IMR-90 (cell line): ENCODE data around the gene GMEB2. TPM values are rescaled to one million over a fixed set of nuclear protein-coding genes. Genes with fewer than 3 reads are reported as not detected.

Source experiments
- ATAC-seq: fragments of 200-7000 bp; cut with Tn5 transposase; 2 replicates; pipeline ENCODE4 v1.9.1; 2020; ENCODE audit warnings: low read depth, mild to moderate bottlenecking, moderate library complexity
- BruUV-seq: library from RNA; stranded (reverse); fragments of 400-500 nt; replicated peaks from 2 replicates; lab custom pipeline; 2021; lab: Mats Ljungman, UMichigan
- CTCF ChIA-PET: fragments of 300-600 bp; formaldehyde crosslinking; extraction: SDS; loops from one replicate; lab custom pipeline; 2021; ENCODE audit warnings: antibody characterized with exemption; lab: Yijun Ruan, JAX
- POLR2A ChIA-PET: fragments of 300-600 bp; sonication (Branson Sonifier 250); formaldehyde crosslinking; loops from one replicate; lab custom pipeline; 2022; ENCODE audit warnings: antibody characterized with exemption; ENCODE audit not compliant: unreplicated experiment; lab: Charles Lee
- DNase-seq: peaks from one replicate; pipeline ENCODE4 v3.0.0; 2013
- H2AFZ ChIP-seq: replicated peaks from 2 replicates; pipeline ENCODE3; 2013; ENCODE audit warnings: low read length, mild to moderate bottlenecking; ENCODE audit not compliant: poor library complexity
- H2AK5ac ChIP-seq: 2 replicates; pipeline ENCODE4 v1.6.1; 2013; ENCODE audit warnings: low read depth, low read length, inconsistent platforms
- H2AK9ac ChIP-seq: replicated peaks from 2 replicates; pipeline ENCODE3; 2013; ENCODE audit warnings: mild to moderate bottlenecking, low read depth, low read length, moderate library complexity; ENCODE audit not compliant: poor library complexity
- H2BK120ac ChIP-seq: 2 replicates; pipeline ENCODE4 v1.6.1; 2013; ENCODE audit warnings: low read depth, low read length, inconsistent platforms
- H2BK15ac ChIP-seq: 3 replicates; pipeline ENCODE4 v1.6.1; 2013; ENCODE audit warnings: low read depth, low read length, inconsistent platforms
- H2BK20ac ChIP-seq: 2 replicates; pipeline ENCODE4 v1.6.1; 2013; ENCODE audit warnings: low read depth, mild to moderate bottlenecking, inconsistent platforms, low read length, moderate library complexity
- H2BK5ac ChIP-seq: 2 replicates; pipeline ENCODE4 v1.6.1; 2013; ENCODE audit warnings: mild to moderate bottlenecking, low read depth, low read length, inconsistent platforms; ENCODE audit not compliant: poor library complexity, severe bottlenecking
- H3K14ac ChIP-seq: replicated peaks from 2 replicates; pipeline ENCODE4 v1.6.1; 2013; ENCODE audit warnings: low read depth, low read length, inconsistent platforms
- H3K18ac ChIP-seq: 2 replicates; pipeline ENCODE4 v1.6.1; 2013; ENCODE audit warnings: low read depth, low read length, control low read depth
- H3K23ac ChIP-seq: 2 replicates; pipeline ENCODE4 v1.6.1; 2013; ENCODE audit warnings: low read depth, low read length, inconsistent platforms
- H3K27ac ChIP-seq: 2 replicates; pipeline ENCODE4 v1.5.1; 2013; ENCODE audit warnings: mild to moderate bottlenecking, control low read depth, low read length; ENCODE audit not compliant: insufficient read depth
- H3K27me3 ChIP-seq: 2 replicates; pipeline ENCODE4 v1.6.1; 2013; ENCODE audit warnings: low read length; ENCODE audit not compliant: control insufficient read depth, insufficient read depth
- H3K36me3 ChIP-seq: 2 replicates; pipeline ENCODE4 v1.6.1; 2013; ENCODE audit warnings: low read length, mixed read lengths; ENCODE audit not compliant: control insufficient read depth, insufficient read depth
- H3K4ac ChIP-seq: 2 replicates; pipeline ENCODE4 v1.6.1; 2013; ENCODE audit warnings: low read depth, low read length, inconsistent platforms
- H3K4me1 ChIP-seq: 2 replicates; pipeline ENCODE4 v1.6.1; 2013; ENCODE audit warnings: low read length, mixed read lengths; ENCODE audit not compliant: control insufficient read depth, insufficient read depth
- H3K4me2 ChIP-seq: 2 replicates; pipeline ENCODE4 v1.6.1; 2013; ENCODE audit warnings: low read depth, mild to moderate bottlenecking, control low read depth, low read length, moderate library complexity
- H3K4me3 ChIP-seq: 2 replicates; pipeline ENCODE4 v1.5.1; 2013; ENCODE audit warnings: low read depth, mild to moderate bottlenecking, control low read depth, low read length, moderate library complexity; ENCODE audit not compliant: insufficient read depth
- H3K56ac ChIP-seq: 2 replicates; pipeline ENCODE4 v1.6.1; 2013; ENCODE audit warnings: low read length, inconsistent platforms; ENCODE audit not compliant: insufficient read depth; ENCODE audit errors: extremely low read depth
- H3K79me1 ChIP-seq, 2 experiments: 2 replicates each; pipeline ENCODE4 v1.6.1; 2013; ENCODE audit warnings: low read length in 2 of 2, inconsistent platforms in 1 of 2, low read depth in 1 of 2
- H3K9ac ChIP-seq: 2 replicates; pipeline ENCODE4 v1.6.1; 2013; ENCODE audit warnings: low read depth, low read length, control low read depth
- H3K9me1 ChIP-seq: 2 replicates; pipeline ENCODE4 v1.6.1; 2013; ENCODE audit warnings: low read length, inconsistent platforms; ENCODE audit not compliant: insufficient read depth
- H3K9me3 ChIP-seq: 2 replicates; pipeline ENCODE4 v1.6.1; 2013; ENCODE audit warnings: low read length; ENCODE audit not compliant: control insufficient read depth, insufficient read depth
- H4K20me1 ChIP-seq: 2 replicates; pipeline ENCODE4 v1.6.1; 2013; ENCODE audit warnings: low read length, inconsistent platforms; ENCODE audit not compliant: insufficient read depth
- H4K5ac ChIP-seq: 2 replicates; pipeline ENCODE4 v1.6.1; 2013; ENCODE audit warnings: mild to moderate bottlenecking, low read depth, low read length, control low read depth
- H4K8ac ChIP-seq, 2 experiments: 2 replicates each; pipeline ENCODE4 v1.6.1; 2013; ENCODE audit warnings: low read depth in 2 of 2, low read length in 2 of 2, control low read depth in 1 of 2, inconsistent platforms in 1 of 2
- H4K91ac ChIP-seq: 2 replicates; pipeline ENCODE4 v1.6.1; 2013; ENCODE audit warnings: low read depth, low read length, inconsistent platforms; ENCODE audit not compliant: insufficient read depth
- MXI1 ChIP-seq: IDR thresholded peaks from 2 replicates; pipeline ENCODE4 v1.6.1; 2012; ENCODE audit warnings: low read depth, mild to moderate bottlenecking, low read length, moderate library complexity, borderline replicate concordance
- NFE2L2 ChIP-seq: fragments of 150-350 bp; IDR thresholded peaks from 2 replicates; pipeline ENCODE4 v1.6.1; 2016; ENCODE audit warnings: low read depth, mild to moderate bottlenecking, low read length
- WGBS, 2 experiments: methylation state at CpG; one replicate each; pipeline versions ENCODE4 v1.1.5 to v1.1.7; 2013; ENCODE audit warnings: missing lambda C conversion rate in 2 of 2; ENCODE audit not compliant: insufficient read length in 1 of 2; ENCODE audit errors: extremely low coverage in 2 of 2; 5-methylcytosine and 5-hydroxymethylcytosine counted together
- dilution Hi-C: fragments of 300-500 bp; cut with HindIII; formaldehyde crosslinking; loops from one replicate; pipeline ENCODE4 v1.14.3; 2018; ENCODE audit warnings: low sequenced_read_pairs; ENCODE audit not compliant: unreplicated experiment
- in situ Hi-C: fragments of 300-500 bp; cut with MboI; formaldehyde crosslinking; loops from 3 replicates; pipeline ENCODE4 v1.14.3; 2019; ENCODE audit warnings: low sequenced_read_pairs, inconsistent platforms, mixed read lengths
- intact Hi-C: fragments of 100-400 bp; cut with micrococcal nuclease; formaldehyde crosslinking; loops from 2 replicates; pipeline ENCODE4 v1.10.0; 2022
- polyA plus RNA-seq, 3 experiments: library from polyadenylated mRNA; depleted of rRNA; stranded (reverse); fragments of >200 nt; gene quantifications; 2 replicates each; pipeline ENCODE4 v1.2.3, GENCODE V29; 2012; ENCODE audit warnings: low replicate concordance in 1 of 3
- total RNA-seq: library from RNA; depleted of rRNA; stranded (reverse); fragments of >200 nt; gene quantifications from 2 replicates; pipeline ENCODE4 v1.2.3, GENCODE V29; 2012

GMEB2 gene
- total and polyA plus RNA-seq, 2 of the 4 experiments (the other 2 are of a cell fraction): 5.0 to 10.0 TPM

GRCh38 chr20:63560856-63561609 is 65.9 kb downstream of the GMEB2 start:
- Histone ChIP-seq H3K56ac (no peak overlapping the region), H3K14ac (no peak overlapping the region), H4K20me1 (no peaks in the 10 kb centered on the region), H3K27ac (no peak overlapping the region), H4K91ac (no peak overlapping the region), H3K27me3 (no peaks in the 10 kb centered on the region), H3K18ac (no peak overlapping the region), H3K79me1 (no peaks in the 10 kb centered on the region), H3K4me2 (no peak overlapping the region), H3K9ac (no peak overlapping the region), H2BK15ac (no peak overlapping the region), H2BK20ac (no peak overlapping the region), H2AK9ac (peak overlapping the region; percentile 28), H3K23ac (no peak overlapping the region), H2BK5ac (no peak overlapping the region), H3K4me1 (no peaks in the 10 kb centered on the region), H3K36me3 (peaks cover 55% of the 10 kb centered on the region), H2AK5ac (no peak overlapping the region), H3K4me3 (no peak overlapping the region), H2AFZ (no peak overlapping the region), H3K9me3 (no peaks in the 10 kb centered on the region), H3K9me1 (no peaks in the 10 kb centered on the region), H4K5ac (no peak overlapping the region), H2BK120ac (no peak overlapping the region), H4K8ac (no peak overlapping the region), H3K4ac (no peak overlapping the region)
- DNase-seq: no peak
- in situ Hi-C loops: no loop called here
- ATAC-seq: no peak
- TF ChIP-seq NFE2L2: no peak
- TF ChIP-seq MXI1: no peak
- intact Hi-C loops: no loop called here
- ChIA-PET POLR2A (no interaction called here), CTCF (no interaction called here)
- 100% methylated on average over 4 of the region's 26 CpGs; no CpG with 5 or more reads in 1 of the 2 experiments for whole genome bisulfite sequencing, 2 experiments
- BruUV-seq: no TSS peak
- dilution Hi-C loops: no loop called here
